Globus pallidus (tissue), 1 donor: ENCODE measurements around the gene INPP5B.
"Not testable (repeated sequence)": the region's sequence is repeated elsewhere in the genome, so short reads cannot be mapped to it uniquely, and the experiment has no call there.

Source experiments
- DNase-seq: peaks from one replicate; pipeline ENCODE4 v3.0.0-alpha.2; 2015; ENCODE audit warnings: low spot score

The INPP5B gene

DNA sequence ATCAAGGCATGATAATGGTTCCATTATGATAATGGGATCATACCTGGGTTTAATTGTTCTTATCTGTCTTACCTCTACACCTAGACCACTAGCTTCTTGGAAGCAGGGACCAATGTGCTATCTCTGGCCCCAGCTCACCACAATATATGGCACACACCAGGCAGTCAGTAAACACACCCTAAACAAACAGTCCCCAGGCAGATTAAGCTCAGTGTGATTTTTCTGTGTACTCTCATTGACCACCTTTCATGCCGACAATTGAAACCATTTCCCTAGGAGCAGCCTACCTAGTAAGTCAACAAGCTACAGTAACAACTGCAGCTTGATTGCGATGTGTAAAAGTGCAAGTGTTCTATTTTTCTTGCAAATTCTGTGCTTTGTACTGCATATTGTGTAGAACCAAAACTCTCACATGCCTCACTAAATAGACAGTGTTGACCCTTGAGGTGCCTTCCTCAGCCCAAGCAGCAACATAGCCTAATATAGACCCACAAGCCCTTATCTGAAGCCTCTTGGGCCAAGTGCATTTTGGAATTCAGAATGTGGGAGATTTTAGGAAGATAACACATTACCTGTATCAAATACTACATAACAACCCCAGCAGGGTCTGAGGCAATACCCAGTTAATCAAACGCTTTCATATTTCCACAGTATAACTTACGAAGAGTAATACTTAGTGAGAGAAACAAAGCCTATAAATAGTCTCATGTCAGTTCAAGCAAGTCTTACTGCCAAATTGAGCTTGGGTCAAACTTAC is 32.0 kb downstream of the INPP5B start:
- no peak for DNase-seq

DNA sequence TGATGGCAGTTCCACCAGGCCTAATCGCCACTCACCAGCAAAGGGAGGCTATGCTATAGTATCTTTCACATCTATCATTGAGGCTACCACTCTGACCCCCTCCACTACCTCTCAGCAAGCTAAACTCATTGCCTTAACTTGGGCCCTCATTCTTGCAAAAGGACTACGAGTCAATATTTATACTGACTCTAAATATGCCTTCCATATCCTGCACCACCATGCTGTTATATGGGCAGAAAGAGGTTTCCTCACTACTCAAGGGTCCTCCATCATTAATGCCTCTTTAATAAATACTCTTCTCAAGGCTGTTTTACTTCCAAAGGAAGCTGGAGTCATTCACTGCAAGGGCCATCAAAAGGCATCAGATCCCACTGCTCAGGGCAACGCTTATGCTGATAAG is 35.4 kb downstream of the INPP5B start:
- not testable (repeated sequence) for DNase-seq

DNA sequence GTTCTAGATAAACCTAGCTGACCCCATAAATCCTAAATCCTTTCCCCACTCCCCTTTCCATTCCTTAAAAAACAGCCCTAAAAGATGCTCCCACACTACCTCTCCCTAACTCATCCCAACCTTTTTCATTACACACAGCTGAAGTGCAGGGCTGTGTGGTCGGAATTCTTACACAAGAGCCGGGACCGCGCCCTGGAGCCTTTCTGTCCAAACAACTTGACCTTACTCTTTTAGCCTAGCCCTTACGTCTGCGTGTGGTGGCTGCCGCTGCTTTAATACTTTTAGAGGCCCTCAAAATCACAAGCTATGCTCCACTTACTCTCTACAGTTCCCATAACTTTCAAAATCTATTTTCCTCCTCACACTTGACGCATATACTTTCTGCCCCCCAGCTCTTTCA is 36.0 kb downstream of the INPP5B start:
- not testable (repeated sequence) for DNase-seq

DNA sequence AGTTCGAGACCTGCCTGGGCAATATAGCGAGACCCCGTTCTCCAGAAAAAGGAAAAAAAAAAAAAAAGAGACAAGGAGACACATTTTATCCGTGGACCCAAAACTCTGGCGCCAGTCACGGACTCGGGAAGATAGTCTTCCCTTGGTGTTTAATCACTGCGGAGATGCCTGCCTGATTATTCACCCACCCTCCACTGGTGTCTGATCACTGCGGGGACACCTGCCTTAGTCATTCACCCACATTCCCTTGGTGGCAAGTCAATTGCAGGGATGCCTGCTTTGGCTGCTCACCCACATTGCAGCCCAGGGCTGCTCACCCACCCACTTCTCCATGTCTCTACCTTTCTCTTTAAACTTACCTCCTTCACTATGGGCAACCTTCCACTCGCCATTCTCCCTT is 38.3 kb downstream of the INPP5B start:
- DNase-seq: not testable (repeated sequence)

DNA sequence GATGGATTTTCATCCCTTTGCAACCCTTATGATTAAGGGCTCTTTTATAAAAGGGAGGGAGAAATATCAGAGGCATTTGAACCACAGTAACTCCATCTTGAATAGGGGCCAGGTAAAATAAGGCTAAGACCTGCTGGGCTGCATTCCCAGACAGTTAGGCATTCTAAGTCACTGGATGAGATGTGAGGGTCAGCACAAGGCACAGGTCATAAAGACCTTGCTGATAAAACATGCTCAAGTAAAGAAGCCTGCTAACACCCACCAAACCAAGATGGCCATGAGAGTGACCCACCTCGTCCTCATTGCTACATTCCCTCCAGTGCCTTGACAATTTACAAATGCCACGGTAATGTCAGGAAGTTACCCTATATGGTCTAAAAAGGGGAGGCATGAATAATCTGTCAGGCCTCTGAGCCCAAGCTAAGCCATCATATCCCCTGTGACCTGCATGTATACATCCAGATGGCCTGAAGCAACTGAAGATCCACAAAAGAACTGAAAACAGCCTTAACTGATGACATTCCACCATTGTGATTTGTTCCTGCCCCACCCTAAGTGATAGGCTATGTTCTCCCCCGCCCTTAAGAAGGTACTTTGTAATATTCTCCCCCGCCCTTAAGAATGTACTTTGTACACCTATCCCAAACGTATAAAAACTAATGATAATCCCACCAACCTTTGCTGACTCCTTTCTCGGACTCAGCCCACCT is 39.3 kb downstream of the INPP5B start:
- DNase-seq: not testable (repeated sequence)

DNA sequence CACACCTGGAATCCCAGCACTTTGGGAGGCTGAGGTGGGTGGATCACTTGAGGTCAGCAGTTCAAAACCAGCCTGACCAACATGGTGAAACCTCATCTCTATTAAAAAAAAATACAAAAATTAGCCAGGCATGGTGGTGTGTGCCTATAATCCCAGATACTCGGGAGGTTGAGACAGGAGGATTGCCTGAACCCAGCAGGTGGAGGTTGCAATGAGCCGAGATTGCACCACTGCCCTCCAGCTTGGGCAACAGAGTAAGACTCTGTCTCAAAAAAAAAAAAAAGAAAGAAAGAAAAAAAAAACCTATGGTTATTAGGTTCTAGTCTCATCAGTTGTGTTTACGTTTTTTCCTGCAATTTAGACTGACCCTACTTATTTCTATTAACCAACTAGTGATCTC is 40.3 kb downstream of the INPP5B start:
- not testable (repeated sequence) for DNase-seq

DNA sequence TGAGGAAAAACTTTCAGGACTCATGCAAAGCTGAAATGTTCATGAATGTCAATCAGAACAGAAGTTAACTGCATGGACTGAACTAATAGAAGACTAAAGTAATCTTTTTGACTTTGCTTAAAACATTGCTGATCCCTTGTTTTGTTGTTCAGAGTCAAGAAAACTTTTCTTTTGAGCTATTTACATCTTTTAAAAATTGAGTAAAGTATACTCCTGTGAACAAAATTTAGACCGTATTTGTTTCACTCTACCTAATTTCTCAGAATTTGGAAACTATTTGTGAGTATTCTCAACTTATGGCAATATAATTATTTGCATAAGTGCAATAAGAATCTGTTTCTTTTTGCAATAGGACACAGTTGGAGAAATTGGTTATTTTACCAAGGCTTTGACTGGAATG is 41.1 kb downstream of the INPP5B start:
- DNase-seq: no peak

DNA sequence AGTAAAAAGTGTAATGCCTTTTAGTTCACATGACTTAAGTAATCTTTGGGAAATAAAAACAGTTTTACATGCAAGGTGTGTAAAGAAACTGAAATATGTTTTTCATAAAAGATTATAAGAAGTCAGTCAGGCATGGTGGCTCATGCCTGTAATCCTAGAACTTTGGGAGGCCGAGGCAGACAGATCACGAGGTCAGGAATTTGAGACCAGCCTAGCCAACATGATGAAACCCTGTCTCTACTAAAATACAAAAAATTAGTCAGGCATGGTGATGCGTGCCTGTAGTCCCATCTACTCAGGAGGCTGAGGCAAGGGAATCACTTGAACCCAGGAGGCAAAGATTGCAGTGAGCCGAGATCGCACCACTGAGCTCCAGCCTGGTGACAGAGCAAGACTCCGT is 42.9 kb downstream of the INPP5B start:
- DNase-seq: not testable (repeated sequence)

DNA sequence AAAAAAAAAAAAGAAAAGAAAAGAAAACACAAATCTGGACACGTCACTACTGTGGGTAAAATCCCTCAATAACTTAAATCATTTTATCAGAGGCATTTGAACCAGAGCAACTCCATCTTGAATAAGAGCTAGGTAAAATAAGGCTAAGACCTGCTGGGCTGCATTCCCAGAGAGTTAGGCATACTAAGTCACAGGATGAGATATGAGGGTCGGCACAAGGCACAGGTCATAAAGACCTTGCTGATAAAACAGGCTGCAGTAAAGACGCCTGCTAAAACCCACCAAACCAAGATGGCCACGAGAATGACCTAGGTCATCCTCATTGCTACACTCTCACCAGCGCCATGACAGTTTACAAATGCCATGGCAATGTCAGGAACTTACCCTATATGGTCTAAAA is 43.9 kb downstream of the INPP5B start:
- no peak for DNase-seq

DNA sequence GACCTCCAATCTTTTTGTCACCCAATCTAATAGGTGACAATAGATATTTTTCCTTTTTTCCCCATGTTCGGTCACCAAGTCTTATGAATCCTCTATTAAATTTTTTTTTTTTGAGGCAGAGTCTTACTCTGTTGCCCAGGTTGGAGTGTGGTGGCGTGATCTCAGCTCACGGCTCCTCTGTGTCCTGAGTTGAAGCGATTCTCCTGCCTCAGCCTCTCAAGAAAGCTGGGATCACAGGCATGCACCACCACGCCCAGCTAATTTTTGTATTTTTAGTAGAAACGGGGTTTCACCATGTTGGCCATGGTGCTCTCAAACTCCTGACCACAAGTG is 45.0 kb downstream of the INPP5B start:
- DNase-seq: no peak

DNA sequence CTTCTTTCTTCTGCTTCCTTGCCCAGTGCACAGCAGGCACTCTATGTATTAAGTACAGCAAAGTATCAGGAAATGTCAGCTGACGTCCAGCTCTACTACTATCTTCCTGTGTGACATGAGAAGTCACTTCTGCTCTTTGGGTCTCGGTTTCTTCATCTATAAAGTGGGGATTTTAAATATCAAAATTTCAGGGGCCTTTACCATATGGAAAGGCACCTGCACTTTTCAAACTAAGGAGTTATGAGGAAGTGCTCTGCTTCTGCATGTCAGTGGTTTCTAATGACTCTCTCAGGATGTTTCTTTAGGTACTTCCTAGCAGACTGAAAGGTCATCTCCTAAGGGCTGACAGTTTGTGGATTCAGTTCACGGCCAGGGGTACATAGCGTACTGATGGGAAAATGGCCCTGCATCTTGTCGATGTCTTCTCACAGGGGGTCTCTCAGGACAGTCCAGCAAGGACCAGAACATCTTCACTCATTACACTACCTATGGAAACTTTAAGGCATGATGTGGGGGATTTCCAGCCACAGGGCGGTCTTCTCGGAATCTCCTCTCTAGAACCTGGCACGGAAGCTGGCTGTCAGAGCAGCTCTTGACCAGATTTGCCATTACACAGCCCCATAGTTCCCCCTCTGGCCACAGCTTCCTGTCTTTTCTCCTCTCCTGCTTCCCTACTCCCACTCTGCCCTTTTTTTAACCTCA is 45.5 kb downstream of the INPP5B start:
- DNase-seq: no peak

DNA sequence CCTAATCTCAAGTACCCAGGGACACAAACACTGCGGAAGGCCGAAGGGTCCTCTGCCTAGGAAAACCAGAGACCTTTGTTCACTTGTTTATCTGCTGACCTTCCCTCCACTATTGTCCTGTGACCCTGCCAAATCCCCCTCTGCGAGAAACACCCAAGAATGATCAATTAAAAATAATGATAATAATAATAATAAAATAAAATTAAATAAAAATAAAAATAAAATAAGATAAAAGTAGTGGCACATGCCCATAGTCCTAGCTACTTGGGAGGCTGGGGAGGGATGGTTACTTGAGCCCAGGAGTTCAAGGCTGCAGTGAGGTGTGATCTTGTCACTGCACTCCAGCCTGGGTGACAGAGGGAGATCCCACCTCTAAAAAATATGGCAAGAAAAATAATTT is 49.3 kb downstream of the INPP5B start:
- DNase-seq: not testable (repeated sequence)

DNA sequence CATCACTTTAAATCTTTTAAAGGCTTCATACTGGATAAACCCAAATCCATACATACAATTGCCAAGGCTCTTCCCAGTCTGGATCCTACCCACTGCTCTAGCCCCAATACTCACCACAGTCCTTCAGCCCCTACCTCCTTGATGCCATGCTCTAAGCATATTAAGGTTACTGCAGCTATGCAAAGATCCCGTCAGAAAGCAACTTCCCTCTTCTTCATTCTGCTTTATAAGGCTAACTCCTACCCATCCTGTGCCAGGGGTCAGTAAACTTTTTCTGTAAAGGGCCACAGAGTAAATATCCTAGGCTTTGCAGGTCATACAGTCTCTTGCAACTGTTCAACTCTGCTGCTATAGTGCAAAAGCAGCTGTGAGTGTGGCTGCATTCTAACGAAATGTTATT is 53.2 kb downstream of the INPP5B start:
- DNase-seq: no peak

DNA sequence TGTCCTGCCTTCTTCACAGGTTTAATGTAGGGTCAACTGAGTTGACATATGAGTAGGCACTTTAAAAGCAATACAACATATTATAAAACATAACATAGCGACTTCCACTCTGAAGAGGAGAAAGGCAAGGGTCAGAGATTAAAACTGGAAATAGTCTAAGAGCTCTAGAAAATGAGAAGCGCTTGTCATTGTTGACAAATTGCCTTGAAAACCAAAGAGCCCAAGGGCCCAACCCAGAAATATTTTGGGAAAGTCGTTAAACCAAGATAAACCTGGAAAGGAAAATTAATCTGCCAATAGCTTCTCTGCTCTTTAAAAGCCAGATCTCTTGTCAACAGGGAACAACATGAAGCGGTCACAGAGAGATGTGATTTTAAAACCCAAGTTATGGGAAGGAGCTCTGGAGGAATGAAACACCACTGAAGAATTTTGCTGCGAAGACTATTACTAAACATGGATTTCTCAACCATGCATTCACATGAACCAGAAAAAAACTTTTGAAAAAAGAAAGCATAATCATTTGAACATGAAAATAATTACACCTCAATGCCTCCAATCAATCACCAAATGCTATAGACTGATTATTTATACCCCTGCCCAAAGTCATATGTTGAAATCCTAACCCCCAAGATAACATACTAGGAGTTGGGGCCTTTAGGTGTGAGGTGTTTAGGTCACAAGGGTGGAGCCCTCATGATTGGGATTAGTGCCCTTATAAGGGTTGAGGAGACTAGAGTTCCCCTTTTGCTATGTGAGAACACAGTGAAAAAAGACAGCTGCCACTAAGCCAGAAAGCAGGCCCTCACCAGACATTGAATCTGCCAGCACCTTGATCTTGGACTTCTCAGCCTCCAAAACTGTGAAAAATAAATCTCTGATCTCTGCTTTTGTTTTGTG is 54.5 kb downstream of the INPP5B start:
- no peak for DNase-seq

DNA sequence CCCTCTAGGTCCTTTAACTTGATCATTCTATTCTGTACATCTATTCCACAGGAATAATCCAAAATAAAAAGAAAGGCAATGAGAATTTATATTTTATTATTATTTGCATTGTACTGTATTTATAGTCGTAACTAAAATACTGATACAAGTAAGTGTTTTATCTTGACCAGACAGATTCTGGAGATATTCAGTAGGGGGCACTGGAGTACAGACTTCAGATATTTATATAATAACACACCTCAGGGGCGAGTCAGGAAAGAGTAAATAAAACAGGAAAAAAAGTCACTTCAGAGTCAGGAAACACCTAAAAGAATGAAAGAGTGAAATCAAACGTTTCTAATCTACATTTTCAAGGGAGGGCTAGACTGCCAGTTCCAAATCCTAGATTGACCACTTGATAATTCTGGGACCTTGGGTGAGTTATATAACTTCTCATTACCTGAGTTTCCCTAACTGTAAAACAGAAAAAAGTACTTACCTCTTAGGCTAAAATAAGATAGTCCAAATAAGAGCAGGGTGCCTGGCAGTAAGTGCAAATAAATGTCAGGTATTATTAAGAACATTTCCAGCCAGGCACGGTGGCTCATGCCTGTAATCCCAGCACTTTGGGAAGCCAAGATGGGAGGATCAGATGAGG is 56.4 kb downstream of the INPP5B start:
- peak; percentile 11 for DNase-seq

DNA sequence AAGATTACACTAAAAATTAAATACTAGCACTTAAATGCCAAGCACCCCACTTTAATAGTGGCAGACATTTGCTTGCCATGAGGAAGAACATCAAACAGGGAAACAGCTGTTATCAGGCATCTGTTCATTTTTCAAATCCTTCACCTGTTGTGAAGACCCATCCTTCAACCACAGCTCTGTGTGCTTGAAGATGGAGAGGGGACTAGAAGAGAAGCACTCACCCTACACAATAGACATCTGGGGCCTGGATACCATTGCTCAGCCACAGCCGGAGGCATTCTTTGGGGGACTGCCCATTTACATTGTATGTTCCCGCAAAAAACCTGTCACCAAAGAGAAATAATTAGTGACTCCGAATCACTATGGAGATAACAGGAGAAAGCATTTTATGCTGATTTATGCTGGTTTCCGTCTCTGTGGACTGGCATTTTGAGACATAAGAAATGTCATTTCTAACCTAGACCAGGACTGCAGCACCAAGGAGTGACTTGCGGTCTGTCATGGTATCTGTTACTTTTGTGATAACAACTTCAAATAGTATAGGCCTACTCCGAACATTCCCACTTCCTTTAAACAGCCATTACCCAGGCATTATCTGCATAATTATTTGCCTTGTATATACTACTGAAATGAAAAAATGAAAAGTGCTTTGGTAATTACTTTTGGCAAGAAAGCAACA is 58.7 kb downstream of the INPP5B start:
- no peak for DNase-seq

DNA sequence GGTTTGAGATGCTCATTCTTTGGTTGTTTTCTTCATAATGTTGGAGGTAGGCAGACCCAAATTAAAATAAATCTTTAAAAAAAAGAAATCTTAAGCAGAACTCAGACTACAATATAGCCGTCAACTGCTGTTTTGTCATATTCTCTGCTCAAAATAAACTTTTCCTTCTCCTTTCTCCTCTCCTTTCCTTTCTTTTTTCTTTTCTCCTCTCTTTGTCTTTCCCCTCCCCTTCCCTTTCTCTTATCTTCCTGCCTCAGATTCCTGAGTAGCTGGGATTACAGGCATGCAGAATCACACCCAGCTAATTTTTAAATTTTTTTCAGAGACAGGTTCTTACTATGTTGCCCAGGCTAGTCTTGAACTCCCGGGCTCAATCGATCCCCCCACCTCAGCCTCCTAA is 62.7 kb downstream of the INPP5B start:
- DNase-seq: no peak

DNA sequence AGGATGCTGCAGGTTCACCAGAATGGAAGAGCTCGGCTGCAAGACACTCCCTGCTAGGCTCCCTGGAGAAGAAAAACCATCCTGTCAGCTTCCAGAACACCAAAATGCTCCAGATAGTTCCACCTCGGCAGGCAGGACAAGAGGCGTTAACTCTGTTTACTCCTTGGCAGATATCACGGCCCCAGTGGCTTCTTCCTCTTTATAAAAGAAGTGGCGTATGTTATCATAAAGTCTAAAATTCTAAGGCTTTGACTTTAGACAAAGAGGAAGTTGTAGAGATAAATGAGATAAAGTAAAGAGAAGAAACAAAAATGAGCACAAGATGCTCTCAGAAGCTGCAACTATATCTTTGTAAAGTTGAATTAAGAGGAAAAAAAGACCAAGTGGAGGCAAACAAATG is 63.2 kb downstream of the INPP5B start:
- DNase-seq: no peak

DNA sequence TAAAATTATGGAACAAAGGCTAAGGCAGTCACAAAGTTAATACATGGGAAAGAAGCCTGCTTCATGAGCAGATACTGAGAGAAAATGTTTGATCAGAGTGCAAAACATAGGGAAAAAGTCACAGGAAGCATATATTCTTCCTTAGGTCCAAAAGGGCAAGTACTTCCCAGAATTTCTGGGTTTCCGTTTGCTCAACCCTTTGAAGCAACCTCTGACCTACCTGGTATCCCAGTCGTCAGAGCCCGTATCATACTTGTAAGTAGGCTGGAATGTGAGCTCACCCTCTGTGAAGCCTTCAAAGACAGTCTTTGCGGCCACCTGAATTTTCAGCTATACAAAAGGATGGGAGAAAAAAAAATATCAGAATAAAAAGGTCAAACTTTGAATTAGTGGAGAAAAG is 67.0 kb downstream of the INPP5B start:
- no peak for DNase-seq

DNA sequence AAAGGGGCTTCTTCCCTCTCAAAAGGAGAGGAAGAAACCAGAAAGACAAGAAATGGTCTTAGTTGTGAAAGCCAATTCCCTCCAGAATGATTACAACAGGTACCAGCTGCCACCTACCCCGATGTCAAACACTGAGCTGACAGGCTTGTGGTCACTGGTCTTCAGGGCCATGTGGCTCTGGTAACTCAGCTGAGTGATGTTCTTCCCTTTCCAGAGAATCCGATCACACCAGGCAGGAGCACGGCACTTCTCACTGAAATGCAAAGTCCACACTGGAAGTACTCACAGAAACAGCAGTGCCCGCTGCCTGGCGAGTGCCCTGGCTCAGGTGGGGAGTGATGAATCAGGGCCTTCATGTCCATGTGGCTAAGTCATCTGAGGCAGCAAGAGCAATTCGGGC is 68.8 kb downstream of the INPP5B start:
- DNase-seq: no peak

DNA sequence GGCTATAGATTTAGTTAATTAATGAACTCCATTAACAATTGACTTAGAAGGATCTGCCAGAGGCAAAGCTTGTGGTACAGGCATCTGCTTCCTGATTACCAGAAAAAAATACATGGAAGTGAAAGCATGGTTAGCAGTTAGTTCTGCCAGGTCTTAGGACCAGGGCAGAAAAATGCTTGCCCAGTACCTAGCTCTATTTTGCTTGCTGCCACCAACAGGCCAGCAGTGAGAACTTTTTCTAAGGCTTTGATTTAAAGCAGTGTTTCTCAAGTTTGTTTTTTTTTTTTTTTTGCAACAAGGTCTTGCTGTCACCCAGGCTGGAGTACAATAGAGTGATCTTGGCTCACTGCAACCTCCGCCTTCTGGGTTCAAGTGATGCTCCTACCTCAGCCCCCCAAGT is 71.0 kb downstream of the INPP5B start:
- DNase-seq: no peak
